Thyroid gland (tissue), 4 donors: ENCODE data around the gene NEMP1.

ENCODE experiments used
- POLR2A ChIP-seq, 2 donors: fragments of 450-650 bp; IDR thresholded peaks; one replicate each; pipeline ENCODE4 v1.6.1; 2017; ENCODE audit warnings: antibody characterized with exemption in 2 of 2, mild to moderate bottlenecking in 2 of 2, moderate library complexity in 1 of 2
- TF ChIP-seq, protein P1 (sequence below), 6 experiments: fragments of 200-600 bp in 3 of 6; fragments of 450-650 bp in 3 of 6; sonication (generic) in 3 of 6; IDR thresholded peaks; one replicate each; pipeline ENCODE4 v1.5.1; 2016 to 2019; ENCODE audit warnings: antibody characterized with exemption in 6 of 6, mild to moderate bottlenecking in 2 of 6, inconsistent platforms in 1 of 6, moderate library complexity in 1 of 6

DNA sequence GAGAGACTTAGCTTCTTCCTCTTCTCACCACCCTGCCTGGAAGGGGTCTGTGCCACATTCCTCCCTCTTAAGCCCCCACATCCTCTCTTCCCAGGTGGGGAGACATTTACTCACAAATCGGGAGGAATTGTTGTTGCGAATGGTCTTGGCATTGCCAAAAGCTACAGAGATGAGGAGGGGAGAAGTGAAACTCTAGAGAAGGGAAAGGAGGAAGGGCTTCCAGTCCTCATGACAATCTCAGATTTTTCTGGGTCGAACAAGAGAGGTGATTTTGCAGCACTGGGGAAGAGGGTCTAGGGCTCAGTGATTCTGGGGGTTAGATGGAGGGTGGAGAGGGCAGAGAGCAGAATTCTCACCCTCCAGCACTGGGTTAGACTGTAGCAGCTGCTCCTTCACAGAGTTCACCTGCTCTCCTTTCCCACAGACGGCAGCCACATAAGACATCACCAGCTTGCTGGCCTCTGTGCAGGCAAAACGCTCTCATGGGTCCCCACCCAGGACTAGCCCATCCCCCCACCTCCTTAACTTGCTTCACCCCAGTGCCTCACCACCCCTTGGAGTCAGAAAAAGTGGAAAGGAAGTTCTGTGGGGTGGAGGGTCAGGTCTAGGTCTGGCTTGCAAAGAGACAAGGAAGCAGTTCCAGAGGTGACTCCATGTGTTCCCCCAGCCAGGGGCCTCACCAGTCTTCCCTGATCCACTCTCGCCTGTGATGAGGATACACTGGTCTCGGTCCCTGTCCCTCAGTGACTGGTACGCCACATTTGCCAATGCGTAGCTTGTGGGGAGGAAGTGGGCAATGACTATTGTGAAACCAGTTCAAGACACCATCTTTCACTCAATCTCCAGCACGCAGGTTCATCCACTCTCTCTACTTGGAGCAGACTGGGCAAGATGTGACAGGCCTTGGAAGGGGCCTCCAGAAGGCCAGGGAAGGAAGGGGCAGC lies 31.4 kb downstream of the NEMP1 start:
- TF ChIP-seq, protein P1, sequence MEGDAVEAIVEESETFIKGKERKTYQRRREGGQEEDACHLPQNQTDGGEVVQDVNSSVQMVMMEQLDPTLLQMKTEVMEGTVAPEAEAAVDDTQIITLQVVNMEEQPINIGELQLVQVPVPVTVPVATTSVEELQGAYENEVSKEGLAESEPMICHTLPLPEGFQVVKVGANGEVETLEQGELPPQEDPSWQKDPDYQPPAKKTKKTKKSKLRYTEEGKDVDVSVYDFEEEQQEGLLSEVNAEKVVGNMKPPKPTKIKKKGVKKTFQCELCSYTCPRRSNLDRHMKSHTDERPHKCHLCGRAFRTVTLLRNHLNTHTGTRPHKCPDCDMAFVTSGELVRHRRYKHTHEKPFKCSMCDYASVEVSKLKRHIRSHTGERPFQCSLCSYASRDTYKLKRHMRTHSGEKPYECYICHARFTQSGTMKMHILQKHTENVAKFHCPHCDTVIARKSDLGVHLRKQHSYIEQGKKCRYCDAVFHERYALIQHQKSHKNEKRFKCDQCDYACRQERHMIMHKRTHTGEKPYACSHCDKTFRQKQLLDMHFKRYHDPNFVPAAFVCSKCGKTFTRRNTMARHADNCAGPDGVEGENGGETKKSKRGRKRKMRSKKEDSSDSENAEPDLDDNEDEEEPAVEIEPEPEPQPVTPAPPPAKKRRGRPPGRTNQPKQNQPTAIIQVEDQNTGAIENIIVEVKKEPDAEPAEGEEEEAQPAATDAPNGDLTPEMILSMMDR (IDR thresholded peaks at IDR 0.05) = no peak
- no peak for TF ChIP-seq POLR2A (IDR thresholded peaks at IDR 0.05)
